ENCODE measurements around the gene ENKD1.

ENKD1 gene

DNA sequence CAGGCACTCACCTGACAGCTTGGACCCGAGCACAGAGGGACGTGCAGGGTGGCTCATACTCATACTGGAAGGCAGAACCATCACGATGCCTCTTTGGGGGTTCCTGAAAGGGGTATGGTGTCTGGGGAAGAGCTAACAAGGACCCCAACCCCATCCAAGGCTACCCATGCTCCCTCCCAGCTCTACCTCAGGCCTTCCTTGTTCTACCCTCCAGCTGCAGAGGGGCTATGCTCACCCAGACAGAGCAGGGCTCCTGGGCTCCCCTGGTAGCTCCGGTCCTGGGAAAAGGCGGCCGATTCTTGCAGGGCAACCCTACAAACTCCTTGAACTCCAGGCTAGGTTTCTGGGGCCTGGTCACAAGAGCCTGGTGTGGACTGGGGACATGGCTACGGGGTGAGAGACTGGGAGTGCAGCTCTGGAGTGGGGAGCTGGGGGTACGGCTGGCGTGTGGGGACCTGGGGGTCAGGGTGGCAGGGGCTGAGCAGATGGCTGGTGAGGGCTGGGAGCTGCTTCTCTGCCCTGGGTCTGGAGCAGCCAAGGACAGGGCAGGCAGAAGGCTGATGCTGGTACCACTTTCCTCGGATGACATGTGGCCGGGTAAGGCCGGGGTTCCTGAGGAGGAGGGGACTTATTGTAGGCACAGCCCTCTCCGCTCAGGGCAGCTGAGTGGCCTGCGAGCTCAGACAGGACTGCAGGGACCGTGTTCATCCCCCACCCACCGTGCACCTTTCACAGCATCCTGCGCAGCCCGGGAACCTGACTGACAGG, 8.6 kb downstream of the ENKD1 start:
- DNase-seq (ENCODE audit: low spot score) = no peak
- POLR2A ChIA-PET (ENCODE audit: low non-redundant PET) = no interaction called here
- CTCF ChIA-PET = interaction anchor here (0.6 to 1.2 kb wide), 3 partner anchors 12 to 192 kb away, joined by 3 to 4 read pairs (median 4); no protein-coding TSS in a partner anchor
- TF ChIP-seq CTCF (conservative IDR thresholded peaks at IDR 0.05; ENCODE audit: low read depth) = no peak
- H3K27ac ChIP-seq = peak overlapping the region; percentile 16; the same call in 1 of the 2 replicates

- H3K27ac ChIP-seq = peak overlapping the region; percentile 16; the same call in 1 of the 2 replicates
- TF ChIP-seq CTCF (conservative IDR thresholded peaks at IDR 0.05; ENCODE audit: low read depth) = no peak
- no peak for DNase-seq (ENCODE audit: low spot score)
- ChIA-PET POLR2A (ENCODE audit: low non-redundant PET) (no interaction called here), CTCF (interaction anchor here (0.6 kb wide), 1 partner anchor 191 kb away, joined by 4 read pairs; no protein-coding TSS in a partner anchor)
Observed at GRCh38 chr16:67657017-67657608, 9.4 kb downstream of the ENKD1 start.

DNA sequence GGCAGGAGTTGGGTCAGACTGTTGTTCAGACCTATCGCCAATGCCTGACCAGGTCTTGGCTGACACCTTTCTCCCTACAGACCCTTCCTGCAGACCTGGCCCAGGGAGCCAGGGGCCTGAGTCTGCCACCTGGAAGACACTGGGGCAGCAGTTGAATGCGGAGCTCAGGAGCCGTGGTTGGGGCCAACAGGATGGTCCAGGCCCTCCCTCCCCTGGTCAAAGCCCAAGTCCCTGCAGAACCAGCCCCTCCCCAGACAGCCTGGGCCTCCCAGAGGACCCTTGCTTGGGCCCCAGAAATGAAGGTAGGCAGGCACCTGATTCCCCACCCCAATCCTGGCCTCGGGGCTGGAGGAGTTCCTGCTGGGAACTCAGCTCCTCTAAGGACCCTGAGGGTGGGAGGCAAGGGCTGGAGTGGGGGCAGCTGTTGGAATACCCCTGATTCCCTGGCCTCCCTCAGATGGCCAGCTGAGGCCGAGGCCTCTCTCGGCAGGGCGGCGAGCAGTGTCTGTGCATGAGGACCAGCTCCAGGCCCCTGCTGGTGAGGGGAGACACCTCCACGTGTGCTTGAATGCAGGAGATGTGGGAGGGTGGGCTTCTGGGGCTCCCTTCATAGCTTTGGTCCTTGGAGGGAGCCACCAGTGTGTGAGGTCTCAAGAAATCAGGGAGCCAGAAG, 10.1 kb downstream of the ENKD1 start:
- ChIA-PET CTCF (no interaction called here), POLR2A (ENCODE audit: low non-redundant PET) (interaction anchor here (0.9 kb wide), 1 partner anchor 94 kb away, joined by 3 read pairs; the partner anchor contains the start of gene CTCF)
- H3K27ac ChIP-seq = peak overlapping the region; percentile 12; the same call in 1 of the 2 replicates
- TF ChIP-seq CTCF (conservative IDR thresholded peaks at IDR 0.05; ENCODE audit: low read depth) = no peak
- no peak for DNase-seq (ENCODE audit: low spot score)

DNA sequence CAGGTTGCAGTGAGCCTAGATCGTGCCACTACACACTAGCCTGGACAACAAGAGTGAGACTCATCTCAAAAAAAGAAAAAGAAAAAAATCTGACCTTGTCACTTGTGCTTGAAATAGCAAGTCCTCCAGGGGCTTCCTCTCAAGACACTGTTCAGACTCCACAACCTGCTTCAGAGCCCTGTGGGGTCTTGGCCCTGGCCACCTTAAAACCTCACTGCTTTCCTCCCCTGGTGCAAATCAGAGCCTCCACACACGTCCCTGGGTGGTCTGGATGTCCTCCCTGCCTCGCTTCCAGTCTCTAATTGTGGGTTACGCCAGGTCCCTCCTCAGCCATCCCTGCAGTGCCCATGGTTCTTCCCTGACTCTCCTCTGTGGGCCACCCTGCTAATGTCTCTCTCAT, 11.2 kb downstream of the ENKD1 start:
- no peak for DNase-seq (ENCODE audit: low spot score)
- ChIA-PET POLR2A (ENCODE audit: low non-redundant PET) (no interaction called here), CTCF (no interaction called here)
- H3K27ac ChIP-seq = no peak overlapping the region
- no peak for TF ChIP-seq CTCF (conservative IDR thresholded peaks at IDR 0.05; ENCODE audit: low read depth)

DNA sequence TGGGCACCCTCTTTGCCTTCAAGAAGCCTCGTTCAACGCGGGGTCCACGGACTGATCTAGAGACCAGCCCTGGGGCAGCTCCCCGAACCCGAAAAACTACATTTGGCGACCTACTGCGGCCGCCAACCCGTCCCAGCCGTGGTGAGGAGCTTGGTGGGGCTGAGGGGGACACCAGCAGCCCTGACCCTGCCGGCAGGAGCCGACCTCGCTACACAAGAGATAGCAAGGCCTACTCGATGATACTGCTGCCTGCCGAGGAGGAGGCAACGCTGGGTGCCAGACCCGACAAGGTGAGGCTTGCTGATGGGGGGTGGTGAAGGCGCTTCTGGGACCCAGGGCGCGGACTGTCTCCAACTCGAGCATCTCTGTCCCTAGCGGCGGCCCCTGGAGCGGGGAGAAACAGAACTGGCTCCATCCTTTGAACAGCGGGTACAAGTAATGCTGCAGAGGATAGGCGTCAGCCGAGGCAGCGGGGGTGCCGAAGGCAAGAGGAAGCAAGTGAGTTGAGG, 12.1 kb downstream of the ENKD1 start:
- POLR2A ChIA-PET (ENCODE audit: low non-redundant PET) = no interaction called here
- DNase-seq (ENCODE audit: low spot score) = no peak
- CTCF ChIA-PET = no interaction called here
- no peak overlapping the region for H3K27ac ChIP-seq
- no peak for TF ChIP-seq CTCF (conservative IDR thresholded peaks at IDR 0.05; ENCODE audit: low read depth)

DNA sequence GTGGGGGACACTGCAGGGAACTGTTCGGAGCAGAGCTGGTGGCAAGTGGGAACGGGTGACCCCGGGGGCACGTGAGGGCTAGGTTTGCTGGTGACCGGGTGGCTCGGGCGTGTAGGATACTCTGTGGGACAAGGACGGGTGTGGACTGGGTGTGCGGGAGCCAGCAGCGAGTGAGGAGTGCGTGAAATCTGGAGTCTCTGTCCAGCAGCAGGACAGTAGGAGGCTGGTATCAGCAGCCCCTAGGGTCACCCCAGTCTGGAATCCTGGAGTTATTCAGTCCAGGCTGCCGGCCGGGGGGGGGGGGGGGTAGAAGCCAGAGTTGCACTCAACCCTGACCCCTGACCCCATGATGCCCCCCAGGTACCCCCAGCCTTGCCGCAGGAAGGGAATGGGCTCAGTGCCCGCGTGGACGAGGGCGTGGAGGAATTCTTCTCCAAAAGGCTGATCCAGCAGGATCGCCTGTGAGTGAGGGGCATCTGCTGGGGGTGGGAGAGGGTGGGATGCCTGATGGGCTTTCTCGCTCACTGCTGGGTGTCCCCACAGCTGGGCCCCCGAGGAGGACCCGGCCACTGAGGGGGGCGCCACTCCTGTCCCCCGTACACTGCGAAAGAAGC, 12.7 kb downstream of the ENKD1 start:
- ChIA-PET CTCF (no interaction called here), POLR2A (ENCODE audit: low non-redundant PET) (no interaction called here)
- TF ChIP-seq CTCF (conservative IDR thresholded peaks at IDR 0.05; ENCODE audit: low read depth) = no peak
- H3K27ac ChIP-seq = no peak overlapping the region
- no peak for DNase-seq (ENCODE audit: low spot score)

All from RWPE1 (cell line).